GM15510 (cell line): ENCODE results near the gene PRSS1.

Experiments
- POLR2A ChIP-seq: IDR thresholded peaks from 3 replicates; pipeline ENCODE4 v1.6.1; 2011; ENCODE audit warnings: borderline replicate concordance; ENCODE audit not compliant: insufficient read length; ENCODE audit errors: extremely low read depth

Gene PRSS1

DNA sequence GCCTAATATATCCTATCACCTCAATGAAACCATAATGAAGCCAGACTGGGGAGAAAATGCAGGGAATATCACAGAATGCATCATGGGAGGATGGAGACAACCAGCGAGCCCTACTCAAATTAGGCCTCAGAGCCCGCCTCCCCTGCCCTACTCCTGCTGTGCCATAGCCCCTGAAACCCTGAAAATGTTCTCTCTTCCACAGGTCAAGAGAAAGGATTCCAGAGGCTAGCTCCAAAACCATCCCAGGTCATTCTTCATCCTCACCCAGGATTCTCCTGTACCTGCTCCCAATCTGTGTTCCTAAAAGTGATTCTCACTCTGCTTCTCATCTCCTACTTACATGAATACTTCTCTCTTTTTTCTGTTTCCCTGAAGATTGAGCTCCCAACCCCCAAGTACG is 53.0 kb downstream of the PRSS1 start:
- no peak for TF ChIP-seq POLR2A
